ENCODE measurements around the gene SECISBP2L.
A peak's percentile ranks its signal among the peaks of the same experiment; 100 is the strongest.
"Not testable (repeated sequence)": the region's sequence is repeated elsewhere in the genome, so short reads cannot be mapped to it uniquely, and the experiment has no call there.

SECISBP2L gene

DNA sequence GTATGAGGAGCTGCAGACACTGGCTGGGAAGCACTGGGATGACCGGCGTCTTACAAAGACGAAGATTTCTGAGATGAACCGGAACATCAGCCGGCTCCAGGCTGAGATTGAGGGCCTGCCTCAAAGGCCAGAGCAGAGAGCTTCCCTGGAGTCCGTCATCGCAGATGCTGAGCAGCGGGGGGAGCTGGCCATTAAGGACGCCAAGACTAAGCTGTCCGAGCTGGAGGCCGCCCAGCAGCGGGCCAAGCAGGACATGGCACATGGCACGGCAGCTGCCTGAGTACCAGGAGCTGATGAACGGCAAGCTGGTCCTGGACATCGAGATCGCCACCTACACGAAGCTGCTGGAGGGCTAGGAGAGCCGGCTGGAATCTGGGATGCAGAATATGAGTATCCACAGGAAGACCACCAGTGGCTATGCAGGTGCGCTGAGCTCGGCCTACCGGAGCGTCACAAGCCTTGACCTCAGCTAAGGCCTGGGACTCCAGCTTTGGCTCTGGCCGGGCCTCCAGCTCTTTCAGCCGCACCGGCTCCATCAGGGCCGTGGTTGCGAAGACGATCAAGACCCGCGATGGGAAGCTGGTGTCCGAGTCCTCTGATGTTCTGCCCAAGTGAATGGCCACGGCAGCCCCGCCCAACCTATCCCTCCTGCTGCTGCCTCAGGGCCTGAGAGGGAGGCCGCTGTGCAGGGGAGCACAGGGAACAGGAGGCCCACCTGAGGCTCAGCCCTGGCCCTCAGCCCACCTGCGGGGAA, 73.3 kb downstream of the SECISBP2L start:
- Histone ChIP-seq H3K27me3 (ENCODE audit: control insufficient read depth in 1 of 2, insufficient read depth in 2 of 2, low read length in 2 of 2) (no peaks in the 10 kb centered on the region), H3K36me3 (ENCODE audit: insufficient read depth, low read length) (no peaks in the 10 kb centered on the region), H3K4me1 (ENCODE audit: insufficient read depth, low read length) (peaks cover 3% of the 10 kb centered on the region), H3K9ac (ENCODE audit: low read length) (no peak overlapping the region), H3K4me3 (ENCODE audit: low read depth in 1 of 2, low read length in 2 of 2) (no peak overlapping the region), H3K27ac (ENCODE audit: low read depth, low read length) (no peak overlapping the region), H3K9me3 (ENCODE audit: low read length) (no peaks in the 10 kb centered on the region)

DNA sequence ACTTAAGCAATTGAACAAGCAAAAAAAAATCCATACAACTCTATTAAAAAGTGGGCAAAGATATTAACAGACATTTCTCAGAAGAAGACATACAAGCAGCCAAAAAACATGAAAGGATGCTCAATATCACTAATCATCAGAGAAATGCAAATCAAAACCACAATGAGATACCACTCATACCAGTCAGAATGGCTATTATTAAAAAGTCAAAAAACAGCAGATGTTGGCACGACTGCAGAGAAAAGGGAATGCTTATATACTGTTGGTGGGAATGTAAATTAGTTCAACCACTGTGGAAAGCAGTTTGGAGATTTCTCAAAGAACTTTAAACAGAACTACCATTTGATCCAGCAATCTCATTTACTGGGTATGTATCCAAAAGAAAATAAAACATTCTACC, 75.3 kb downstream of the SECISBP2L start:
- H3K9me3 ChIP-seq (ENCODE audit: low read length); H3K4me1 ChIP-seq (ENCODE audit: insufficient read depth, low read length); H3K27ac ChIP-seq (ENCODE audit: low read depth, low read length); H3K36me3 ChIP-seq (ENCODE audit: insufficient read depth, low read length); H3K4me3 ChIP-seq (ENCODE audit: low read depth in 1 of 2, low read length in 2 of 2); H3K27me3 ChIP-seq (ENCODE audit: control insufficient read depth in 1 of 2, insufficient read depth in 2 of 2, low read length in 2 of 2); H3K9ac ChIP-seq (ENCODE audit: low read length): not testable (repeated sequence)

DNA sequence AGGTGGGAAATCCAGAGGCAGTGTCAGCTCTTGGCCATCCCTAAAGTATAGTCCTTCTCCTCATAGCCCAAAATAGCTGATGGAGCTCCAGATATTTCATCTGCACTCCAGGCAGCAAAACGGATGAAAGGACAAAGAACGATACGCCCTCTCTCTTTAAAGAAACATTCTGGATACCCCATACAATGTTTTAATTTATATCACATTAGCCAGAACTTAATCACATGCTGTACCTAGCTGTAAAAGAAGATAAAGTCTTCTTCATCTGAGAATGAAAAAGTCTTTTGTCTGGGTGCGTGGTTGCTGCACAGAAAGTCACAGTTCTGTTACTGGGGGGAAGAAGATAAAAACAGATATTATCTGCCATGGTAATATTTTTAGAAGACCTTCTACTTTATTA, 78.2 kb downstream of the SECISBP2L start:
- Histone ChIP-seq H3K9me3 (ENCODE audit: low read length) (no peaks in the 10 kb centered on the region), H3K27ac (ENCODE audit: low read depth, low read length) (no peak overlapping the region), H3K27me3 (ENCODE audit: control insufficient read depth in 1 of 2, insufficient read depth in 2 of 2, low read length in 2 of 2) (no peaks in the 10 kb centered on the region), H3K4me1 (ENCODE audit: insufficient read depth, low read length) (peaks cover 7% of the 10 kb centered on the region), H3K9ac (ENCODE audit: low read length) (no peak overlapping the region), H3K4me3 (ENCODE audit: low read depth in 1 of 2, low read length in 2 of 2) (no peak overlapping the region), H3K36me3 (ENCODE audit: insufficient read depth, low read length) (no peaks in the 10 kb centered on the region)

DNA sequence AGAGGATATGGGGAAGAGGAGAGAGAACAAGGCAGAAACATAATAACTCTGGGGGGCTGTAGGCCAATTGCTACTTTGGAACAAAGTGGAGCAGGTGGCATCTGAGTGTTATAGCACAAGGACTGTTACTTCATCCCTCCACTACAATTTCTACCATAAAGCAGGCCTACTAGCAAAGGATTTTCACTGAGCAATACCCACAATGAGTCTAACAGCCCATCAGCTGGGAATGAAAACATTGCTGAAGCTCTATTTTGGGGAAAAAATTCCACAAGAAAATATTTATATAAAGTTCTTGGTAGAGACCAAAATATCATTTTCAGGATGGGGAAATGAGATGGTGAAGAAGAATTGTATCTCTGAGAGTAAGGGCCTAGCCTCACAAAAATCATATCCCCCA, 78.9 kb downstream of the SECISBP2L start:
- H3K36me3 ChIP-seq (ENCODE audit: insufficient read depth, low read length), result no peaks in the 10 kb centered on the region
- no peak overlapping the region for H3K9ac ChIP-seq (ENCODE audit: low read length)
- H3K4me1 ChIP-seq (ENCODE audit: insufficient read depth, low read length), result peaks cover 7% of the 10 kb centered on the region
- H3K4me3 ChIP-seq (ENCODE audit: low read depth in 1 of 2, low read length in 2 of 2), result no peak overlapping the region
- no peaks in the 10 kb centered on the region for H3K27me3 ChIP-seq (ENCODE audit: control insufficient read depth in 1 of 2, insufficient read depth in 2 of 2, low read length in 2 of 2)
- no peak overlapping the region for H3K27ac ChIP-seq (ENCODE audit: low read depth, low read length)
- no peaks in the 10 kb centered on the region for H3K9me3 ChIP-seq (ENCODE audit: low read length)

DNA sequence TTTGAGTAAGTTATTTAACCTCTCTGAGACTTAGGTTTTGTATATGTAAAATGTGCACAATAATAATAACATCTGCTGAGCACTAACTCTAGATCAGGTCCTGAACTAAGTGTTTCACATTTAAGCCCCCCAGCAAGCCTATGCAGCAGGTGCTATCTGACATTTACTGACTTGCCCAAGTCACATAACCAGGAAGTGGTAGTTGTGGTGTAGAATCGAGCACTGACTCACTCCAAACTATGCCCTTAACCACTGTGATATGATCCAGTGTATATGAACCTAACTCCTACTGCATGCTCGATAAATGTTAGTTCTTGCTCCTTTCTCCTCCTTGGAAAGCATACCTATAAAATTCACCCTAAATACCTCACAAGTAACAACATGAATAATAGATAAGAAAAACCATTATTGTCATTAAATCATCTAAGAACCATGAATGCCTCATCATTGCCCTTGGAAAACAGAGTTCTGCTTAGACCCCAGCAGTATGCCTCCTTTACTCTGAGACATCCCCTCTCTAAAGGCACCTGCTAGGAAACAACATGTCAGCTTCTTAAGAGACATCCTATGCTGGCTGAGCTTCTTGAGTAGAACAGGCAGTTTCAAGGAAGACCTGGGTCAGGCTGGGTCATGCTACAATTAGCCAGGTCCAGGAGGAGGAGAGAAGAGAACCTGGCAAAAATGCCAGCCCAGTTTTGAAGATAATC, 79.5 kb downstream of the SECISBP2L start:
- no peaks in the 10 kb centered on the region for H3K9me3 ChIP-seq (ENCODE audit: low read length)
- H3K27ac ChIP-seq (ENCODE audit: low read depth, low read length), result no peak overlapping the region
- H3K4me3 ChIP-seq (ENCODE audit: low read depth in 1 of 2, low read length in 2 of 2), result no peak overlapping the region
- H3K9ac ChIP-seq (ENCODE audit: low read length), result no peak overlapping the region
- H3K27me3 ChIP-seq (ENCODE audit: control insufficient read depth in 1 of 2, insufficient read depth in 2 of 2, low read length in 2 of 2), result no peaks in the 10 kb centered on the region
- H3K36me3 ChIP-seq (ENCODE audit: insufficient read depth, low read length), result no peaks in the 10 kb centered on the region
- H3K4me1 ChIP-seq (ENCODE audit: insufficient read depth, low read length), result peaks cover 7% of the 10 kb centered on the region

DNA sequence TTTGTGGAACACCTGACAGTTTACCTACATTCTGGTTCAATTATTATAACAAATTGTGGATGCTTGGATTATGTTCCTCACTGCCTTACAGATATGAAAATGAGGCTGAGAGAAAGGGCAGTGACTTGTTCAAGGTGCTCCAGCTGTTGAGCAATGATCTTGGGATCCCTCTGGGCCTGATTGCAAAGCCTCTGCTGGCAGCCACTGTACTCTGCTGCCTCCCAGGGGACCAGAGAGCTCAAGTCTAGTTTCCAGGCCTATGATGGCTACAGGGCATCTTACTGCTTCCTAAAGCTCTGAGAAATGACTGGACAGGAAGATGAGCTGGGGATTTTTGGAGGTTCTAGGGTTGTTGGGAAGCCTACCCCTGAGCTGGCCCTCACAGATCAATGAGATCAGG, 80.3 kb downstream of the SECISBP2L start:
- H3K36me3 ChIP-seq (ENCODE audit: insufficient read depth, low read length), result no peaks in the 10 kb centered on the region
- no peak overlapping the region for H3K27ac ChIP-seq (ENCODE audit: low read depth, low read length)
- no peaks in the 10 kb centered on the region for H3K9me3 ChIP-seq (ENCODE audit: low read length)
- no peaks in the 10 kb centered on the region for H3K27me3 ChIP-seq (ENCODE audit: control insufficient read depth in 1 of 2, insufficient read depth in 2 of 2, low read length in 2 of 2)
- H3K9ac ChIP-seq (ENCODE audit: low read length), result no peak overlapping the region
- peaks cover 7% of the 10 kb centered on the region for H3K4me1 ChIP-seq (ENCODE audit: insufficient read depth, low read length)
- no peak overlapping the region for H3K4me3 ChIP-seq (ENCODE audit: low read depth in 1 of 2, low read length in 2 of 2)

DNA sequence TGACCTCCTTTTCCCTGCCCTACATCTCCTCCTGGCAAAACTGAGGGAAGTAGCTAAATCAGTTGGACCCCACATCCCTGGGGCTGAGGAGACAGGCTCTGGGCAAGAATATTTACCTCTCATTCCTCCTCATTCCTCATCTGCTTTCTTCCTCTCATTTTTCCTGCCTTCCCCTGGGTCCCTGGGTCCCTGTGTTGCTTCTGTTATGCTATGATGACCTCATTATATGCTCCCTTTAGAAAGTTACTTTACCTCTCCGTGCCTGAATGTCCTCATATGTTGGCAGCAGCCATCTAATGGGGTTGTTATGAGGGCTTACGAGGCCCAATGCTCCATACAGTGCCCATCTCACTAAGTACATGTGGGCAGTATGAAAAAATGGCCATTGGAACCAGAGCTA, 81.3 kb downstream of the SECISBP2L start:
- Histone ChIP-seq H3K27ac (ENCODE audit: low read depth, low read length) (no peak overlapping the region), H3K4me3 (ENCODE audit: low read depth in 1 of 2, low read length in 2 of 2) (no peak overlapping the region), H3K4me1 (ENCODE audit: insufficient read depth, low read length) (peaks cover 7% of the 10 kb centered on the region), H3K9ac (ENCODE audit: low read length) (no peak overlapping the region), H3K36me3 (ENCODE audit: insufficient read depth, low read length) (no peaks in the 10 kb centered on the region), H3K9me3 (ENCODE audit: low read length) (no peaks in the 10 kb centered on the region), H3K27me3 (ENCODE audit: control insufficient read depth in 1 of 2, insufficient read depth in 2 of 2, low read length in 2 of 2) (no peaks in the 10 kb centered on the region)

DNA sequence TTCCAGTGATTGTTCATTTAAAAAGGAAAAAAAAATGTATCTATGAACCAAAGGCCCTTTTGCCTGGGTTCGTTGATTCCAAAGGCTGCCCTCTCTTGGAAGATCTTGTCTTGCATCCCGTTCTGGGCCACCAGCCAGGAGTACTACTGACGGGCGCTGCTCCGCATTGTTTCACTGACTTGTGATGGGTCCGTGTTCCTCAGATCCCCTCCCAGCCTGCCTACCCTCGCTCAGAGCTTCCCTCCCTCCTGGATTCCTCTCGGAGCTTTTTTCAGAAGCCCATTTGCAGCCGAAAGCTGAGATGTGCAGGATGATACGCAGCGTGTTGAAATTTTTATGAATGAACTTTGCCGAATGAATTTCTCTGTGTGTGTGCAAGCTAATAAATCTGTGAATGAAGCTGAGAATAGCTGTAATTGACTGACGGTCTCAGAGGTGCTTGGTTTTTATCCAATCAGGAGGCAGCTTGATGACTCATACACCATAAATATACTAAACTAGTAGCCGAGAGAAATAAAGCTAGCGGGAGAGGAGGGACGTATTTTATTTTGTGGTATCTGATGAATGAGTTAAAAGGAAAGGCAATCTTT, 82.6 kb downstream of the SECISBP2L start, which contains the start of gene SHC4:
TSS of gene SHC4 (minus strand) at position 396 of the 590 bp plus-strand sequence. CDS start 904 bp downstream, outside the sequence.
- Histone ChIP-seq H3K4me3 (ENCODE audit: low read depth in 1 of 2, low read length in 2 of 2) (peak within 1 kb of the TSS; percentile 73 to 75), H3K9me3 (ENCODE audit: low read length) (no peaks in the 10 kb centered on the region), H3K27me3 (ENCODE audit: control insufficient read depth in 1 of 2, insufficient read depth in 2 of 2, low read length in 2 of 2) (no peaks in the 10 kb centered on the region), H3K27ac (ENCODE audit: low read depth, low read length) (peak within 1 kb of the TSS; percentile 59), H3K9ac (ENCODE audit: low read length) (peak within 1 kb of the TSS; percentile 45), H3K4me1 (ENCODE audit: insufficient read depth, low read length) (peaks cover 7% of the 10 kb centered on the region), H3K36me3 (ENCODE audit: insufficient read depth, low read length) (no peaks in the 10 kb centered on the region)

DNA sequence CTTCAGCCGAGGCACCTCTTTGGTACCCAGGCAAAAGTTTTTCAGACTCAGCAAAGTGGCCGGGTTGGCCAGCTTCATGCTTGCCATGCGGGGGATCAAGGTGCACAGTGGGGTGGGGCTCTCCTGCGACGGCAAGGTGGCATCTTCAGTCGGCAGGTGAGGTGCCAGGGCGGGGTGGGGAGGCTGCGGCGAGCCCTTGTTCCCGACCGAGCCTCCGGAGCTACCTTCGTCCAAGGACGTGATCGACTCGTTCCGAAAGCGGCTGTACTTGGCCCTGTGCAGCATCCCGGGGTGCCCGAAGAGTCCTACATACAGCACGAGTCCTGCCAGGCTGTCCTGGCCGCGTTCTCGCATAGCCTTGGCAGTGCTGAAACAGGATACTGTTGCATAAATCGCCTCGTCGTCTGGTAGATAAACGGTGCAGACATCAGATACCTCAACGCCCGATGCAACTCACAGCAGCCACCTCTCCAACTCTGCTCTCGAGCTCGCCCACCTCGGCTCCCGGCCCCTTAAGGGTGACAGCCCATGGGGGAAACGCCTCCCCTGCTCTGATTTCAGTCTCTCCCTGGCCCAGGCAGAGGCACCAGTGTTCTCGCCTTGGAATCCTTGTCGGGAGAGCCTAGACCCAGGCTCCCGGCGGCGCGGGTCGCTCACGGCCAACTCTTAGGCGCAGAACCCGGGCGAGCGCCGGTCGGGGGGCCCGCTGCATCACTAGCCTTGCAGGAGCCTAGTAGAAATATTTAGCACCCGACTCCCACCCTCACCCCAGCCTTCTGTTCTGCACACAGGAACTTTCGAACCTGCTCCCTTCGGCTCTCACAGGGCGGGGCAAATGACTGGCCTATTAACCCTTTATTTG, 83.4 kb downstream of the SECISBP2L start:
- H3K9me3 ChIP-seq (ENCODE audit: low read length), result no peaks in the 10 kb centered on the region
- no peaks in the 10 kb centered on the region for H3K36me3 ChIP-seq (ENCODE audit: insufficient read depth, low read length)
- H3K9ac ChIP-seq (ENCODE audit: low read length), result peak overlapping the region; percentile 45
- peak overlapping the region; percentile 59 for H3K27ac ChIP-seq (ENCODE audit: low read depth, low read length)
- H3K27me3 ChIP-seq (ENCODE audit: control insufficient read depth in 1 of 2, insufficient read depth in 2 of 2, low read length in 2 of 2), result no peaks in the 10 kb centered on the region
- peak overlapping the region; percentile 73 to 75 for H3K4me3 ChIP-seq (ENCODE audit: low read depth in 1 of 2, low read length in 2 of 2)
- peaks cover 7% of the 10 kb centered on the region for H3K4me1 ChIP-seq (ENCODE audit: insufficient read depth, low read length)

DNA sequence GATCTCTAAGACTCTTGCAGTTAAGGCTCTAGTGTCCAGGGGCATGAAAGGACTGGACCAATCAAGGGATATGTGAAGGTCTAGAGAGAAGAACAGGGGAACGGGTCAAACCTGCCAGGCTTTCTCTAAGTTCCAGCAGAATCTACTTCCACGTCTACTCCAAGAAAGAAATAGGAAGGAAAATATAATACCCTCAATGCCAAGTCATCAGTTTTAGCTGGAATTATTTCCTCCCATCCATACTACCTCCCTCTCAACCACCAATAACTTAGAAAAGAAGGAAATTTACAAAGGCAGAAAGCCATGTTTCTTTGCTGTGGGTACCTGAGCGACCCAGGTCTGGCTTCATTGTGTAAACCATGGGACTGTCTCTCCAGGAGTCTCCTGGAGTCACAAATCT, 90.3 kb downstream of the SECISBP2L start:
- Histone ChIP-seq H3K36me3 (ENCODE audit: insufficient read depth, low read length) (no peaks in the 10 kb centered on the region), H3K27ac (ENCODE audit: low read depth, low read length) (no peak overlapping the region), H3K4me1 (ENCODE audit: insufficient read depth, low read length) (no peaks in the 10 kb centered on the region), H3K4me3 (ENCODE audit: low read depth in 1 of 2, low read length in 2 of 2) (no peak overlapping the region), H3K27me3 (ENCODE audit: control insufficient read depth in 1 of 2, insufficient read depth in 2 of 2, low read length in 2 of 2) (no peaks in the 10 kb centered on the region), H3K9me3 (ENCODE audit: low read length) (no peaks in the 10 kb centered on the region), H3K9ac (ENCODE audit: low read length) (no peak overlapping the region)

DNA sequence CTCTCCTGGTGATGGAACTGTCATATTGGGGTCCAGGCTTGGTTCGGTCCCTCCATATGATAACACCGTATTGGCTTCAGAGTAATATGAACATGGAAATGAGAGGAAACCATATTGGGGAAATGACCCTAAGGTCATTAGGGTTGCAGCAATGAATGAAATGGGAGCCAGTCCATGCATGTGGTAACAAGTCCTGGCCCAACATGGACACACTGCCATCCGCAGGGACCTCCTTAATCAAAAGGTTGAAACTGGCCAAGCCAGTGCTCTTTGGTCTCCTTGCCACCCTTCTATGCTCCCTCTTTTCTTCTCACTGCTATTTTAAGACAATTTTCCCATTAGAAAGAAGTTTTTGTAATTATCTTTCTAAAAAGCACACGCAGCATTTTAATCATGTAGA, 90.9 kb downstream of the SECISBP2L start:
- Histone ChIP-seq H3K9ac (ENCODE audit: low read length) (no peak overlapping the region), H3K9me3 (ENCODE audit: low read length) (no peaks in the 10 kb centered on the region), H3K4me1 (ENCODE audit: insufficient read depth, low read length) (no peaks in the 10 kb centered on the region), H3K36me3 (ENCODE audit: insufficient read depth, low read length) (no peaks in the 10 kb centered on the region), H3K4me3 (ENCODE audit: low read depth in 1 of 2, low read length in 2 of 2) (no peak overlapping the region), H3K27ac (ENCODE audit: low read depth, low read length) (no peak overlapping the region), H3K27me3 (ENCODE audit: control insufficient read depth in 1 of 2, insufficient read depth in 2 of 2, low read length in 2 of 2) (no peaks in the 10 kb centered on the region)

Data from muscle layer of colon (tissue), 2 donors.